HG03378 (cell line): ENCODE results near the gene KCNJ16.

ENCODE experiments used
- ATAC-seq: cut with Tn5 transposase; IDR thresholded peaks from one replicate; pipeline ENCODE4 v1.9.1; 2021; ENCODE audit warnings: mild to moderate bottlenecking, moderate library complexity; ENCODE audit not compliant: unreplicated experiment

Gene KCNJ16

DNA sequence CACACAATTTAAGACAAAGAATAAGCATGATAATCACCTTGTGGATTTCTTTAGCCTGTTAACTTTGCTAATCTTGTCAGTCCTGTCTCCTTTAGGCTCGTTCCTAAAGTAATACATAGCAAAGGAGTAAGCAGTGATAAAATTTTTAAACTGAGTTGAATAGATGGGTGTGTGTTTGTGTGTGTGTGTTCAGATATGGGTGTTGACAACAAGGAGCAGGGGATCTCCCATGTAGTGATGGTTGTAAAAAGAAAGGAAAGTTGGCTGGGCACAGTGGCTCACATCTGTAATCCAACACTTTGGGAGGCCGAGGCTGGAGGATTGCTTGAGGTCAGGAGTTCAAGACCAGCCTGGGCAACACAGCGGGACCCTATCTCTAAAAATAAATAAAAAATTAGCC, 49.7 kb downstream of the KCNJ16 start:
- ATAC-seq, result no peak

DNA sequence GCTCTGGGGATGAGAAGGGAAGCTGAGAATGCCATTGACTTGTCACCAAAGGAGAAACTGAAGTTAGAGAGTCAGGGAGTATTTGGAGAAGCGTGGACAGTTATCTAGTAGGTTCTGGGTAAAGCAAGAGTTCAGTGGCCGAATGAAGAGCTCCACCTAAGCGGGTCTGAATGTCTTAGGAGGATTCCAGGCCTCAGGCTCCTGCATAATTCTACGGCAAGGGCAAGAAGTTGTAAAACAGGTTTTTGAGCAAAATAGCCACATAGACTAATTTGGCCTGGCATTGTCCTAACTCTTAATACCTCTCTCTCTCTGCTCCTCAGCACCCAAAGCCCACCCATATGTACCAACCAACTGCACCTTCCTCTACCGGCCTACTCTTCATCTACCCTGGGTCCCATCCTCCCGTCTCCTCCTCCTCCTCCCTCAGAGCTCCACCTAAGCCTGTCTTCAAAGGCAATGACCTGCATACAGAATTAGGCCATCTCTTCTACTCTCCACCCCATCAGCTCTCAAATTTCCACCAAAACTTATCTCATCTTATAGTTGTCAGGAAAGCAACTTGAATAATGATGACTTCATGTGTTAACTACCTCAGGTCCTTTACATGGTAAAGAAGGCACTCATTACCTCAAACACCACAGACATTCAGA, 52.3 kb downstream of the KCNJ16 start:
- no peak for ATAC-seq

DNA sequence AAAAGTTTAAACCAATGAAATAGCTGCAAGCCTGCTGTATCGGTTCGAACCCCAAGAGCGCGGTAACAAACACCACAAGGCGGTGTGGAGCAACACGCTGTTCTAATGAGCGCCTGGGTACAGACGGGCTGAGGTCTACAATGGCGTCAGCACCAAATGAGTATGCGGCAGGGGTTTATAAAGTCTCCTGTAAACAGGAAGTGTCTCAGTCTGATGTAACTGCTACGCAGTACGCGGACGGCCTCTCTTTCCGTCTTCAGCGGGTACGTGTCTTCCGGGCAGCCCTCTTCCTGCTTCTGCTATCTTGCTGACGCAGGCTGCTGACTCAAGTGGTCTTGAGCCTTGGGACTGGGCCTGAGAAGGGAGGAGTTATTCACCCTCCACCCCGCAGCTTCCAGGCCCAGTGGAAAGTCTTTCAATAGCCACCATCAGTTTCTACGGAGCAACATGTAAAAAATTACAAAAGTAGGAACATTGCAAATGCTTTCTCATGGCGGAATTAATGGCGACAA, 53.8 kb downstream of the KCNJ16 start:
- no peak for ATAC-seq

DNA sequence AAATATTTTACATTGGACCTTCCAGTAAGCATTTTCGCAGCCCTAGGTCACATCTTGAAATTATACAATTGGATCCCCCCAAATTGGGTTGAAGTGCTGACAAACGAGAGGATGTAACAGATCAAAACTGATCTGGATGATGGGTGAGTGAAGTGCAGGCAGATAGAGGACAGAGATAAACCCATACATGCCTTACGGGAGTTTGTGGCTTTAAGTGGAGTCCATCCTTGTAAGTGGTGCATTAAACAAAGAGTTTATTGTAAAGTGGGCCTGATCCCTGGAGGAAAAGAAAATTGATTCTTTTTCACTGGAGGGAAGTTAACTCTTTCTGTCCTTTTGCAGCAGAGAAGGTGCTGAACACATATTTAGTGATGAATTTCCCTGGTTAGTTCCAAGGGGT, 55.3 kb downstream of the KCNJ16 start:
- no peak for ATAC-seq

DNA sequence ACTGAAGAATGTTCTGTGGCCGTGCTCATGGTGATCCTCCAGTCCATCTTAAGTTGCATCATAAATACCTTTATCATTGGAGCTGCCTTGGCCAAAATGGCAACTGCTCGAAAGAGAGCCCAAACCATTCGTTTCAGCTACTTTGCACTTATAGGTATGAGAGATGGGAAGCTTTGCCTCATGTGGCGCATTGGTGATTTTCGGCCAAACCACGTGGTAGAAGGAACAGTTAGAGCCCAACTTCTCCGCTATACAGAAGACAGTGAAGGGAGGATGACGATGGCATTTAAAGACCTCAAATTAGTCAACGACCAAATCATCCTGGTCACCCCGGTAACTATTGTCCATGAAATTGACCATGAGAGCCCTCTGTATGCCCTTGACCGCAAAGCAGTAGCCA, 57.5 kb downstream of the KCNJ16 start:
- no peak for ATAC-seq

DNA sequence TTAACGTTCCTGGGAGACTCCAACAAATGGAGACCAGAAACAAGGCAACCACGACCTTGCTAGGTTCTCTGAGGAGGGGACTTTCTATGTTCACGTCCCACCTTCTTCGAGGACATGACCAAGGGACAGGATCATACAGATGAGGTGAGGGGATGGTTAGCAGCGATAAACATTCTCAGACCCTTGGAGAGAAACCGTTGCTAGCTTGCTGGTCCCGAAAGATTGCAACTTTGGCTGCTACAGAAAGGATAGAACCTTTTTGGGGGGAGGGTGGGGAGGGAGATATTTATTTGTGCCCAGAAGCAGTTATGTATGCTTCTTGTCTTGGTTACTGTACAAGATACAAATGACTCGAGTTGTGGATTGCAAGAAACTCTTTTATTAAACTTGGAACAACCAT, 59.0 kb downstream of the KCNJ16 start:
- ATAC-seq, result no peak

DNA sequence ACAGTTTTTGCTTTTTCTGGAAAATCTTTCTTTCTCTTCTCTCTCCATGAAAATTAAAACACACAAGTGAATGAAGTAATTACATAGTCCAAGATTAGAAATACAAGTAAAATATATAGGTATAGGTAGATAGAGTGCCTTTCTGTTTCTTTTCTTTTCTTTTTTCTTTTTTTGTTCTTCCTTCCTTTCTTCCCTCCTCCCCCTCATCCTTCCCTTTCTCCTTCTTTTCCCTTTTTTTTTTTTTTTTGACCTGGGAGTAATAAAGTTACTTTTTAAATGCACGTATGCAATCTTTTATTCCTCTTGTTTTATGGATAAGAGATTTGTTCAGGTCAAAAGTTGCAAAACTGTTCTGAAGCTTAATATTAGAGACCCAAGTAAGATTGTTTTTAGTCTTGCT, 59.8 kb downstream of the KCNJ16 start:
- no peak for ATAC-seq

DNA sequence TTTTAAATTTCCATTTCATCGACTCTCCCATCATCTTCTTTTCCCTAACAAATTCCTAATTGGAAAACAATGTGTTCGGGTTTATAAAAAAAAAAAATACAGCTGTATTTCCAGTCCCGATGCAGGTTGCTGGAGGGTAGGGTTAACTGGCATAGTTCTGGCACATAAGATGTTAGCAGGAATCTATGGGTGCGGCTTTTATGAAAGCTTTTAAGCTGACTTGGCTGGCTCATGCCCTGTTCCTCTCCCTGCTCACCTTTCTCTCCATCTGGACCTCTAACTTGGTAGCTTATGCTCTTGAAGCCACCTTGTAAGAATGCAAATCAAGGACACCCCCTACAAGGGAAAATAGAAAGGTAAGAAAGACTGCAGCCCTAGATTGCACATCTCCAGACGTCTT, 61.1 kb downstream of the KCNJ16 start:
- no peak for ATAC-seq

DNA sequence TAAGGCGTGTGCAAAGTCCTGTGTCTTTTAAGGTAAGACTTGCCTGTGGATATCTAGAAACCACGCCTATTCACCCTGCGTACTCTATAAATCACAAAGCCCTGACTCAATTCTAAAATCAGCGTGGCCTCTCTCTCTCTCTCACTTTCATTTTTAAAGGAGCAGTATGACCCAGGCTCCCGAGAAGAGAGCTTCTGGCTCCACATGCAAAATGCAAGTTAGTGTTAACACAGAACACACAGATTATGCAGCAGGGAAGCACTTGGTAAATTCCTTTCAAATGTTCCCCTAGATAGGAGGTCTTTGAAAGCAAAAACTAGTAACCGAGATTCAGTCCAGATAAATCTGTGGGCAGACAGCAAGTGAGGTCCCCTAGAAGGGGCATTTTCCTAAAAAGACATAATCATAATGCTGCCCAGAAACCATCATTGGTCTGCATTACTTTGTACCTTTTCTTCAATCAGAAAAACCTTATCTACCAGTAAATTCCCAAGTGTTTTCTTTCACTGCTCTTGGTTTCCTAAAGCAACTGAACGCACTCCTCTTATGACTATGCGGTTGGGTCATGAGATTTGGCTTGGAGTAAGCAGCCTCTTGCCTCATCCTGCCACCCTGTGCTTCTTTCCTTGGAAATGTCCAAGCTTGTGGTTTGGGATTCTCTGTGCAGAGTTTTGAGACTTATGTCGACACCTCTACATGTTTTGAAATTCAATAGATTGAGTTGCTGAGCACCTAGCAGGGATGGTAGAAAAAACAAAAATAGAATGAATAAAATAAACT, 62.6 kb downstream of the KCNJ16 start:
- ATAC-seq, result peak; percentile 99

DNA sequence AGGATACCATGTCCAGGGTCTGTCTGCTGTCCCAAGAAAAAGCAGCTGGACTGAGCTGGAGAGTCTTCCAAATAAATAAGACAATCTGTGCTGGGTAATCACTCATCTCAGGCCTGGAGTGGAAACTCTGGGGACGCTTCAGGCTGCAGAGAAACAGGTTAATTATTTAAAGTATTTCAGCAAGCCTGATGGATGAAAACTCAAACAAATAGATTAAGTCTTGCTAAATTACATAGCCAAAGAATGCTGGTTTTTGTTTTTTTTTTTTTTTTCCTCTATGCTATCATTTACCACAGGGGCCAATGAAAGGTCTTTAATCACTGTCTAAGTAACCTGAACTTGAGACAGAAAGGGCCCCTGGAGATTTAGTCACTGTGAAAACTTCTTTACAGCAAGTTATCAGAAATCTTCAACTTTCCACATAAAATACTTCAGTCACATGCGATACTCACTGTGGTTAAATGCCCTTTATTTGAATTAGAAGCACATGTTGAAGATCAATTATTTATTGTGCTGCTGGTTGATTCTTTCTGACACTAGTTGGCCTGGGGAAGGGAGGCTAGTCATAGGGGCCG, 63.4 kb downstream of the KCNJ16 start:
- ATAC-seq, result no peak

DNA sequence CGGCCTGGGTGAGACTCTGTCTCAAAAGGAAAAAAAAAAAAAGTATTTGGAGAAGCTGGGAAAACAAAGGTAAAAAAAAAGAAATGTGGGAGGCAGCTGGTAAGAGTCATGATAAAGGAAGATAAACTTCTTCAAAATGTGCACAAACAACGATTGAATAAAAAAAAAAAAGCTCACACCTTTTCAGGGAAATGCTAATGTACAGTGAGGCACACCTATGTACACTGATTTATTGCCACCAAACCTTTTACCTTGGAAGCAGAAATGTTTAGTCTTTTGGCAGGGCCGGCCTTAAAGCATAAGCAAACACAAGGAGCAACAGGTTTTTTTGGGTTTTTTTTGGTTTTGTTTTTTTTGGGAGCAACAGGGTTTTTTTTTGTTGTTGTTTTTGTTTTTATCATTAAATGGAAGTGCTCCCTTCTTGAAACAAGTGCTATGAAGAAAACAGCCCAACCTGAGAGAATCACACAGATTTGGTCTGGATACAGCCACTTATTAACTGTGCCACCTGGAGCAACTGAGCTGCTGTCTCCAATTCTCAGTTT, 64.5 kb downstream of the KCNJ16 start:
- no peak for ATAC-seq

DNA sequence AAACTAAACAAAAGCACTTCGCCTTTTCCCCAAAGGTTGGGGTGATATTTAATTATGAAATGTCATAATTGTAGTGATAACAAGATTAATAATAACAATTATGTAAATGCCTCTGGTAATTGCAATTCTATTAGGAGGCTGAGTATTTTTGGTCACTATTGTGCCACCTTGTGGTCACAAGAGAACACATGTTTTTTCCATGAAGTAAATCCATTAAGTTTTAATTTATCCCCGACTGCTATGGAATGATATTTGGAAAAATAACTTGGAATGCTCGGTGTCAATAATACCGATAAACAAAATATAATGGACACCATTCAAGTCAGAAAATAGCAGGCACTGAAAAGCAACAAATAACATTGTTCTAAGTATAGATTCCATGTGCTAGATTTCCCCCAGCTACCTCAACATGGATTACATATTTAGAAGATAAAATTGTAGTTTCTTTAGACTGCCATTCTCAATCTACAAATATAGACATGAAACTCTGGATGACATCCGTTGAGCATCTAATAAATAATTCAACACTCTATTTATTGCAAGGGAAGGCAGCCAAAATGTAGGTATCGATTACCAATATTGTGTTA, 69.3 kb downstream of the KCNJ16 start:
- no peak for ATAC-seq

DNA sequence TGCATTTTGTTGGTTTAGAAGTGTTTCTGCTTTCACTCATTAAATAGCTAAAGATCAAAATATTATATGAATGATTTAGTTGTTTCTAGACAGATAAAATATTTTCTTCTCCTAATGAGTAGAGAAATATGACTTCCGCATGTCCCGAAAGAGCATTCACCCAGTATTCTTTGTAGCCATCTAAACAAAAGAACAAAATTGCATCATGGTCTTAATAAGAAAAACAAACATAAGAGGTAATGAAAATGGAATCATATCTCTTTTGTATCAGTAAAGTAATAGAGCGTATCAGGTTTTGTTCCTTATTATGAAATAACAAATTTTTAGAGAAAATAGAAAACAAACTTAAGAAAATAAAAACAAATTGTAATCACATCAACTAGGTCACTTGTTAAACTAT, 78.2 kb downstream of the KCNJ16 start:
- no peak for ATAC-seq

DNA sequence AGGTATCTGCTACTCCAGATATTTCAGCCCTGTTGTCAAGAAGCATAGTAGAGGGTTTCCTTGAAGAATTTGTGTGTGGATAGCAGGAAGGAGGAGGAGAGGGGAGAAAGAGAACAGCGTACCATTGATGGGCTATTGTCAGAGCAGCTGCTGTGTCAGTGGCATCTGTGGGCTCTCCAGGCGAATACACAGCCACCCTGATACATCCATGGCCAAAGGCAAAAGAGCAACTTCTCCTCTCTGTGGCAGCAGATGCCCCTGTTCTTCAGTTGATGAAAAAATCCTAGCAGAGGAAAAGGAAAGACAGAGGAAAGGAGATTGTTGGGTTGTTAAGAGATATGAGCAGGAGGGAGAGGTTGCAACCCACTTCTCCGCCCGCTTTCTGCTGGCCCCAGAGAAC, 82.1 kb downstream of the KCNJ16 start:
- no peak for ATAC-seq

DNA sequence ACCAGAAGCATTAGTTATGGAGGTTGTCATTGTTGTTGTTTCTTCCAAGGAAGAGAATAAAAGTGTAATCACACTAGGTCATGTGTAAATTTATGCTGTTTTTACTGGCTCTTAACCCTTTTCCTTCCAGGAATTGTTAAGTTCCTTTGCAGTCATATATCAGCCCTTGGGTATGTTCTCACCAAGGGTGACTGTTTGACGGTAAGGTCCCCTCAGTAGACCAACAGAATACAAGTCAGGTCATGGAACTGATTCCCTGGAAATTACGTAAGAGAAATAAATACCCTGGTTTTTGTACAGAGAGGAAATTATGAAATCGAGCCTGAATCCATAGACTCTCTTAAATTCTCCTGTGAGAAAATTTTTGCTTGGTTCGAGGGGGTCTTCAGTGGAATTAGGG, 83.2 kb downstream of the KCNJ16 start:
- ATAC-seq, result no peak

DNA sequence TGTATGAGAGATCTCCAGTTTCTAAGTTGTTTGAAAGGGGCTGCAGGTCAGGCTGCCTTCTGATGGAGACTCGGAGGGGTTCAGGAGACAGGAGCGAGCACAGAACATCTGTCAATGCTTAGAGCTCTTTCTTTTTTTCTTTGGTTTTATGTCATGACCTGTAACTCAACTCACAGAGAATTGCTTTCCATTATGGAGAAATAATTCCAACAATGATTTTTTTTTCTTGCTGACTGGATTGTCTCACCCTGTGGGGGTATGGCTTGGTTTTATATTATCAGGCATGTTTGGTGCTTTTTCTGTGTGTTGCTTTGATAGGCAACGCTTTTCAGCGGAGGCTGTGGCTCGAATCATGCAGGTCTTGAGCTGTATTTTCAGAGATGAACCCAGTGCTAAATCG, 83.6 kb downstream of the KCNJ16 start:
- no peak for ATAC-seq

DNA sequence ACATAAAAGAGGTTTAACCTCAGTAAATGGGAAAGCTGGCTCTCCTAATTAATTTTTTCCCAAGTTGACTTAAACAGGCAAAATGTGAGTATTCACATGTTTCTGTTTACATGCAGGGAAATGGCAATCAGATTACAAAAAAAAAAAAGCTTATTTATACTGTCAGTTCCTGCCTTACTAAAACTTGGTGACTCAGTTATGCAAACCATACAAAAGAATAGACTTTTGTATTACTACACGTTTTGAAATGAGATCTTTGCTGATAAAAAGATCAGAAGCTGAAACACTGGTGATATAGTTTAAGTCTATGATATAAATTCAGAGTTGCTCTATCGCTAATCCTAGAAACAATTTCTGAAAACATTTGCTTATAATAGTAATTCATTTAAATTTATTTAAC, 85.0 kb downstream of the KCNJ16 start:
- no peak for ATAC-seq

DNA sequence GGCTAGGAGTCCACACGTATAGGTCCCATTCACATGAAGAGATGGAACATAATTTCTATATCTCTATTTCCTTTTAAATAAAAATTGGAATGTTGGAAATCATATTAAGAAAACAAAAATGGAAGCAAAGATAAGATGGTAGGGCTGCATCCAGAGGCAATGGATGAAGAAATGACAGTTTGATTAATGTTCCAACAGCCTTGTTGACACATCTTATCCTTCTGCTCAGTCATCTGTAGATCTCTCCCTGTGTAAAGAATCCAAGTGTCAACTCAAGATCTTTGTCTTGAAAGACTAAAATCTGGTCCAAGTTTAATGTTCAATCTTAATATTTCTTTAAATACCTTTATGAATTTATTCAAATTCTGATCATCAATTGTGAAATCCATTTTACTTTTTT, 86.5 kb downstream of the KCNJ16 start:
- no peak for ATAC-seq

DNA sequence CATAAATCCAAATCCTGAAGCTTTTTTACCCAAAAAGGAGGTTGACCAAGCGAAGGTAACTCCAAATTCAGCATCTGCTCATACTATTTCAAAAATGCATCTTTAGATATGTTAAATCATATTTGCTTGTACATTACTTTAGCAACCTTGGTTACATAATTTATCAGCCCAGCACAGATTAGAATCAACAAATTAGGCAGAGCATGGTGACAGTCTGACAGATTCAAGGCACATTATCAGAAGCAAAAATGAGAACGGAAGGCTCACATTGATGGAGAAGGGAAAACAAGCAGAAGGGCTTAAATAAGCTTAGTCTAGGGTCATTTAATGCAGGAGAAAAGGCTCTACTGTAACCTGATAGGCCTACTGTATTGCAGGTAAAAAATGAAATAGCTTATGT, 90.4 kb downstream of the KCNJ16 start:
- ATAC-seq, result no peak

DNA sequence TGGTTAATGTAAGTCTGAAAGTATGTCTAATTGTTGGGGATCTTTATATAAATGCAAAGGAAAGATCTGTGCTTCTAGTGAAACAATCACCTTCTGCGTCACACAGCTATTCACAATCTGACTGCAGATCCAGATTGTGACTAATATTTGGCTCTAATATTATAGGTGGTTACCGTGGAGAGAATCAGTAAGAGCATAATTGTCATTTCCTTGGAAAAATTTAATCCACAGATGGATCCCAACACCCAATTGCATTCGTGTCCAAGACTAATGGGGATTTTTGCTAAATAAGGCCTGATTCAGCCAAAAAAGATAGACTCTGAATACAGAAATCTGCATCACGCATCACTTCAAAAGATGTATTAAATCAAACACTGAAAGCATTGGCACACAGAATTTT, 91.6 kb downstream of the KCNJ16 start:
- ATAC-seq, result no peak
